Smooth muscle cell (in vitro differentiated cells): ENCODE results near the gene PDGFD. TPM values are rescaled to one million over a fixed set of nuclear protein-coding genes. Genes with fewer than 3 reads are reported as not detected.

Source experiments
- DNase-seq: peaks from one replicate; lab custom pipeline; 2025; ENCODE audit not compliant: unreplicated experiment; lab: John Stamatoyannopoulos, UW
- H2AFZ ChIP-seq: fragments of 200-600 bp; sonication (generic); 2 replicates; pipeline ENCODE4 v1.6.0; 2016; ENCODE audit warnings: antibody characterized with exemption, low read depth, mild to moderate bottlenecking
- H3F3A ChIP-seq: fragments of 200-600 bp; sonication (generic); 2 replicates; pipeline ENCODE4 v1.6.0; 2017; ENCODE audit warnings: antibody characterized with exemption, low read depth
- H3K27ac ChIP-seq: fragments of 200-600 bp; sonication (generic); 2 replicates; pipeline ENCODE4 v1.5.1; 2016; ENCODE audit warnings: low read depth, mild to moderate bottlenecking
- H3K27me3 ChIP-seq: fragments of 200-600 bp; sonication (generic); 2 replicates; pipeline ENCODE4 v1.6.1; 2016; ENCODE audit warnings: low read depth, mild to moderate bottlenecking
- H3K36me3 ChIP-seq: fragments of 200-600 bp; sonication (generic); 2 replicates; pipeline ENCODE4 v1.5.1; 2016; ENCODE audit warnings: low read depth
- H3K4me1 ChIP-seq: fragments of 200-600 bp; sonication (generic); 2 replicates; pipeline ENCODE4 v1.5.1; 2016; ENCODE audit warnings: low read depth
- H3K4me2 ChIP-seq: fragments of 200-600 bp; sonication (generic); 2 replicates; pipeline ENCODE4 v1.6.0; 2016; ENCODE audit warnings: mild to moderate bottlenecking
- H3K4me3 ChIP-seq: fragments of 200-600 bp; sonication (generic); 2 replicates; pipeline ENCODE4 v1.5.1; 2016; ENCODE audit warnings: mild to moderate bottlenecking
- H3K79me2 ChIP-seq: fragments of 200-600 bp; sonication (generic); 2 replicates; pipeline ENCODE4 v1.6.0; 2016; ENCODE audit warnings: low read depth, mild to moderate bottlenecking
- H3K9ac ChIP-seq: fragments of 200-600 bp; sonication (generic); 2 replicates; pipeline ENCODE4 v1.6.0; 2016; ENCODE audit warnings: low read depth
- H3K9me3 ChIP-seq: fragments of 200-600 bp; sonication (generic); replicated peaks from 2 replicates; pipeline ENCODE4 v1.5.1; 2016; ENCODE audit warnings: low read depth
- H4K20me1 ChIP-seq: fragments of 200-600 bp; sonication (generic); 2 replicates; pipeline ENCODE4 v1.6.0; 2016; ENCODE audit warnings: low read depth
- CTCF ChIP-seq: fragments of 200-600 bp; sonication (generic); IDR thresholded peaks from 2 replicates; pipeline ENCODE4 v1.5.1; 2017; ENCODE audit warnings: borderline replicate concordance, mild to moderate bottlenecking, antibody characterized with exemption; ENCODE audit not compliant: insufficient read depth, poor library complexity, severe bottlenecking
- WGBS: methylation state at CpG from one replicate; pipeline ENCODE4 v1.1.7; 2016; ENCODE audit warnings: low lambda C conversion rate; 5-methylcytosine and 5-hydroxymethylcytosine counted together
- polyA plus RNA-seq: library from polyadenylated mRNA; unstranded; fragments of >200 nt; fragmentation: Nextera tagmentation; extraction: Ambion mirVana; gene quantifications from 2 replicates; pipeline ENCODE4 v1.2.1, GENCODE V29; 2016
- total RNA-seq: library from RNA; depleted of rRNA; stranded (reverse); fragments of >200 nt; gene quantifications from 2 replicates; pipeline ENCODE4 v1.2.3, GENCODE V29; 2014

PDGFD gene
- total and polyA plus RNA-seq, 2 experiments from 2014 or later, result 1.5 to 10.0 TPM

DNA sequence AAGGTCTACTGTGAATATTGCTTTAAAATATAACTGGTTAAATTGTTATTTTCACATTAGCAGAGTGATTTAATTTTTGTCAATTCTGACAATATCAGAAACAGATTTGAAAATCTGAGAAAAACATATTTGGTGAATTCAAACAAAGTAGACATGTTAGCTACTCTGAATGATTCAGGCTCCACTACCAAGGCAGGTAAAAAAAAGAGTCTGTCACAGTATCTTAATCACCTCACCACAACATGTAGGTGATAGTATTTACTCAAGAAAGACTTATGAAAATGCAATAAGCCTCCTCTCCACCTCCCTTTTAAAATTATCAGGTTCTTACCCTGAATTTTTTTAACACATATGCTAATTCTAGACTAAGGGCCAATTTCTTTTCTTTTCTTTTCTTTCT lies 85.0 kb downstream of the PDGFD start:
- no peaks in the 10 kb centered on the region for H3F3A ChIP-seq
- H3K27ac ChIP-seq, result no peak overlapping the region
- no peaks in the 10 kb centered on the region for H3K27me3 ChIP-seq
- H3K36me3 ChIP-seq, result no peaks in the 10 kb centered on the region
- H3K9me3 ChIP-seq, result no peaks in the 10 kb centered on the region
- DNase-seq, result no peak
- no peaks in the 10 kb centered on the region for H3K4me1 ChIP-seq
- no peak overlapping the region for H3K9ac ChIP-seq
- no peaks in the 10 kb centered on the region for H4K20me1 ChIP-seq
- H3K79me2 ChIP-seq, result no peaks in the 10 kb centered on the region
- H3K4me3 ChIP-seq, result no peak overlapping the region
- no peak overlapping the region for H2AFZ ChIP-seq
- no peak overlapping the region for H3K4me2 ChIP-seq
- no peak for TF ChIP-seq CTCF

DNA sequence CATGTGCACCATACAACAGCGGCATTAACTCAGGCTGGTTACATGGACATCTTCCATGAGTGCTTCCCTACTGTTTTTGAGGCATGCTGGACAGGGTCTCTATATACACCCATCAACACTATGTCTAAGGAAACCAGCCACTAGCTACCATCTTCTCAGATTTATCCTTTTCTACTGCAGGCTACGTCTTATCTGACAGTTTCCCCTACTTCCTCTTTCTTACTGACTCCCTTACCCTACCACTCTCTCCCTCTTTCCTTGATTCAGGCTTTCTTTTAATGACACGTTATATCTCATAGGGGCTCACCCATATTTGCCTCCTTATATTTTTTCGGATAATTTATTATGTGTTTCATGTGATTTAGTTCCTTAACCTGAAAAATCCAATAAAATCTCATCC lies 85.7 kb downstream of the PDGFD start:
- Histone ChIP-seq H2AFZ (no peak overlapping the region), H3F3A (no peaks in the 10 kb centered on the region), H3K36me3 (no peaks in the 10 kb centered on the region), H3K79me2 (no peaks in the 10 kb centered on the region), H3K27me3 (no peaks in the 10 kb centered on the region), H4K20me1 (no peaks in the 10 kb centered on the region), H3K9ac (no peak overlapping the region), H3K4me1 (no peaks in the 10 kb centered on the region), H3K9me3 (no peaks in the 10 kb centered on the region), H3K27ac (no peak overlapping the region), H3K4me2 (no peak overlapping the region), H3K4me3 (no peak overlapping the region)
- WGBS, result 77% methylated on average over 4 of the region's 4 CpGs
- TF ChIP-seq CTCF, result no peak
- DNase-seq, result no peak

DNA sequence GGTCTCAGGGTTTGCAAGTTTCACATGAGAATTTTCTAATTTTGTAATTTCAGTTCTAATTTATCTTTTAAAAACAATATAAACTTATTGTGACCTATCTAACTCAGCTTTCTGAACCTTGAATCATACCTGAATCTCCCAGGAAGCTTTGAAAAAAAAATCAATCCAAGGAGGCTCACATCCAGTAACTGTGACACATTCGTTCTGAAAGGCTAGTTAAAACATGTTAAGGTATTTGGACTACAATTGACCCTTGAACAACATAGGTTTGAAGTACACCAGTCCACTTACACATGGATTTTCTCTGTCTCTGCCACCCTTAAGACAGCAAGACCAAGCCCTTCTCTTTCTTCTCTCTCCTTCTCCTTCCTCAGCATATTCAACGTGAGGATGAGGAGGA lies 87.5 kb downstream of the PDGFD start:
- H3F3A ChIP-seq, result no peaks in the 10 kb centered on the region
- DNase-seq, result no peak
- H4K20me1 ChIP-seq, result no peaks in the 10 kb centered on the region
- no peaks in the 10 kb centered on the region for H3K36me3 ChIP-seq
- H3K4me3 ChIP-seq, result no peak overlapping the region
- WGBS, result 76% methylated on average over 2 of the region's 2 CpGs
- no peak overlapping the region for H2AFZ ChIP-seq
- H3K79me2 ChIP-seq, result no peaks in the 10 kb centered on the region
- H3K9me3 ChIP-seq, result no peaks in the 10 kb centered on the region
- H3K27me3 ChIP-seq, result no peaks in the 10 kb centered on the region
- no peaks in the 10 kb centered on the region for H3K4me1 ChIP-seq
- no peak overlapping the region for H3K9ac ChIP-seq
- no peak overlapping the region for H3K27ac ChIP-seq
- no peak overlapping the region for H3K4me2 ChIP-seq
- TF ChIP-seq CTCF, result no peak

DNA sequence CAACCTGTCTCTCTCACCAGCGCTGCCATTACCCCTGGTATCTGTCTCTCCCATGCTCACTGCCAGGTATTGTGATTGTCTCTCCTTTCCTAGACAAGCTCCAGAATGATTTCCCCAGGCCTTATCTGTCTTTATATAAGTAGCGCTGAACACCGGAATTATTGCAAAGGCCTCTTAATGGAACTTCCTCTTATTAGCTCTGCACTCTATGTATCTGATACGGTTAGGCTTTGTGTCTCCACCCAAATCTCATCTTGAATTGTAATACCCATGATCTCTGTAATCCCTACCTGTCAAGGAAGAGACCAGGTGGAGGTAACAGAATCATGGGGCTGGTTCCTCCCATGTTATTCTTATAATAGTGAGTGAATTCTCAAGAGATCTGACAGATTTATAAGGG lies 88.2 kb downstream of the PDGFD start:
- no peak for TF ChIP-seq CTCF
- H3K4me2 ChIP-seq, result no peak overlapping the region
- H2AFZ ChIP-seq, result no peak overlapping the region
- H3K79me2 ChIP-seq, result no peaks in the 10 kb centered on the region
- no peak overlapping the region for H3K4me3 ChIP-seq
- H3K27ac ChIP-seq, result no peak overlapping the region
- H4K20me1 ChIP-seq, result no peaks in the 10 kb centered on the region
- no peaks in the 10 kb centered on the region for H3K36me3 ChIP-seq
- no peak for DNase-seq
- no peaks in the 10 kb centered on the region for H3K27me3 ChIP-seq
- H3K9me3 ChIP-seq, result no peaks in the 10 kb centered on the region
- H3K4me1 ChIP-seq, result no peaks in the 10 kb centered on the region
- WGBS, result 93% methylated on average over 4 of the region's 4 CpGs
- no peaks in the 10 kb centered on the region for H3F3A ChIP-seq
- no peak overlapping the region for H3K9ac ChIP-seq
